HG02759 (cell line): ENCODE measurements around the gene TEX53.

Experiments
- ATAC-seq: cut with Tn5 transposase; IDR thresholded peaks from one replicate; pipeline ENCODE4 v1.9.1; 2021; ENCODE audit warnings: mild to moderate bottlenecking, moderate library complexity; ENCODE audit not compliant: unreplicated experiment

TEX53 gene

GRCh38 chr9:114657705-114658104 lies at the start of gene TEX53:
TEX53 (minus strand) TSS chr9:114657805; CDS start chr9:114657774, 31 bp downstream.
- no peak for ATAC-seq

- ATAC-seq: no peak
Observed at GRCh38 chr9:114706711-114707110, 49.1 kb upstream of the TEX53 start.

GRCh38 chr9:114701988-114702387 lies 44.4 kb upstream of the TEX53 start:
- no peak for ATAC-seq

GRCh38 chr9:114697951-114698351 lies 40.3 kb upstream of the TEX53 start:
- ATAC-seq: peak; percentile 24

- ATAC-seq: peak; percentile 73
Observed at GRCh38 chr9:114696814-114697544, 39.4 kb upstream of the TEX53 start.

- no peak for ATAC-seq
Observed at GRCh38 chr9:114695948-114696347, 38.3 kb upstream of the TEX53 start.

- peak; percentile 31 for ATAC-seq
Observed at GRCh38 chr9:114694719-114695269, 37.2 kb upstream of the TEX53 start.

GRCh38 chr9:114694146-114694545 lies 36.5 kb upstream of the TEX53 start:
- ATAC-seq: no peak

GRCh38 chr9:114693248-114693855 lies 35.7 kb upstream of the TEX53 start:
- ATAC-seq: no peak

GRCh38 chr9:114691956-114692295 lies 34.3 kb upstream of the TEX53 start:
- no peak for ATAC-seq

- ATAC-seq: peak; percentile 86
Observed at GRCh38 chr9:114691046-114691955, 33.7 kb upstream of the TEX53 start.

- no peak for ATAC-seq
Observed at GRCh38 chr9:114690308-114690707, 32.7 kb upstream of the TEX53 start.

- ATAC-seq: no peak
Observed at GRCh38 chr9:114689813-114690212, 32.2 kb upstream of the TEX53 start.

GRCh38 chr9:114688909-114689610 lies 31.5 kb upstream of the TEX53 start:
- no peak for ATAC-seq

- no peak for ATAC-seq
Observed at GRCh38 chr9:114688379-114688778, 30.8 kb upstream of the TEX53 start.

GRCh38 chr9:114687034-114687433 lies 29.4 kb upstream of the TEX53 start:
- ATAC-seq: no peak

GRCh38 chr9:114685951-114686350 lies 28.3 kb upstream of the TEX53 start:
- no peak for ATAC-seq

- no peak for ATAC-seq
Observed at GRCh38 chr9:114684036-114684435, 26.4 kb upstream of the TEX53 start.

- ATAC-seq: no peak
Observed at GRCh38 chr9:114682846-114683245, 25.2 kb upstream of the TEX53 start.

GRCh38 chr9:114681594-114682332 lies 24.2 kb upstream of the TEX53 start, which contains the start of gene TEX48:
TEX48 (minus strand) TSS chr9:114682192; CDS start chr9:114671723, 10,469 bp downstream.
- ATAC-seq: peak; percentile 81
